GM18499 (cell line): ENCODE results near the gene CLDN6.
"Not testable (repeated sequence)": the region's sequence is repeated elsewhere in the genome, so short reads cannot be mapped to it uniquely, and the experiment has no call there.

Experiments
- ATAC-seq: cut with Tn5 transposase; IDR thresholded peaks from one replicate; pipeline ENCODE4 v1.9.1; 2021; ENCODE audit warnings: moderate number of reproducible peaks; ENCODE audit not compliant: insufficient read depth, unreplicated experiment

Gene CLDN6

GRCh38 chr16:3017794-3018506, at the start of gene CLDN6:
CLDN6 (minus strand) TSS chr16:3018183; CDS start chr16:3016021, 2,162 bp downstream.
- ATAC-seq = no peak

GRCh38 chr16:3066440-3066748, 48.4 kb upstream of the CLDN6 start:
- no peak for ATAC-seq

- ATAC-seq = no peak
Measured at GRCh38 chr16:3065742-3066439, 47.9 kb upstream of the CLDN6 start.

- no peak for ATAC-seq
Measured at GRCh38 chr16:3065069-3065741, 47.2 kb upstream of the CLDN6 start, which contains the start of gene IL32. IL32 (plus strand) TSS chr16:3065640; CDS start chr16:3065812, 172 bp downstream.

- ATAC-seq = no peak
Measured at GRCh38 chr16:3063625-3064386, 45.8 kb upstream of the CLDN6 start.

GRCh38 chr16:3062553-3062952, 44.6 kb upstream of the CLDN6 start:
- ATAC-seq = no peak

GRCh38 chr16:3060339-3061127, 42.5 kb upstream of the CLDN6 start:
- no peak for ATAC-seq

- no peak for ATAC-seq
Measured at GRCh38 chr16:3059723-3060242, 41.8 kb upstream of the CLDN6 start.

GRCh38 chr16:3059041-3059722, 41.2 kb upstream of the CLDN6 start:
- no peak for ATAC-seq

- no peak for ATAC-seq
Measured at GRCh38 chr16:3058139-3059030, 40.4 kb upstream of the CLDN6 start.

GRCh38 chr16:3057181-3058138, 39.5 kb upstream of the CLDN6 start:
- ATAC-seq = no peak

- no peak for ATAC-seq
Measured at GRCh38 chr16:3056336-3057180, 38.6 kb upstream of the CLDN6 start.

GRCh38 chr16:3055734-3056115, 37.7 kb upstream of the CLDN6 start:
- not testable (repeated sequence) for ATAC-seq

GRCh38 chr16:3054965-3055733, 37.2 kb upstream of the CLDN6 start:
- ATAC-seq = no peak

- not testable (repeated sequence) for ATAC-seq
Measured at GRCh38 chr16:3053330-3053710, 35.3 kb upstream of the CLDN6 start.
